Astrocyte (in vitro differentiated cells and primary cell): ENCODE data around the gene KRT5. TPM values are rescaled to one million over a fixed set of nuclear protein-coding genes. Genes with fewer than 3 reads are reported as not detected.

Experiments
- DNase-seq: peaks from one replicate; pipeline ENCODE4 v3.0.0-alpha.2; 2010; ENCODE audit warnings: low read depth
- FAIRE-seq: peaks from 2 replicates; lab custom pipeline; 2011; peaks lifted over from hg19 to GRCh38; lab: Jason Lieb, UNC
- H2AFZ ChIP-seq: 2 replicates; pipeline ENCODE4 v1.6.0; 2012; ENCODE audit warnings: low read depth, low read length, inconsistent platforms
- H3K27ac ChIP-seq: 2 replicates; pipeline ENCODE4 v1.5.1; 2011; ENCODE audit warnings: low read depth, low read length, inconsistent platforms
- H3K27me3 ChIP-seq: 2 replicates; pipeline ENCODE4 v1.6.0; 2011; ENCODE audit warnings: low read length, inconsistent platforms; ENCODE audit not compliant: insufficient read depth
- H3K36me3 ChIP-seq: 2 replicates; pipeline ENCODE4 v1.5.1; 2011; ENCODE audit warnings: low read length, inconsistent platforms; ENCODE audit not compliant: insufficient read depth
- H3K4me1 ChIP-seq: 2 replicates; pipeline ENCODE4 v1.5.1; 2011; ENCODE audit warnings: low read length, inconsistent platforms; ENCODE audit not compliant: insufficient read depth
- H3K4me2 ChIP-seq: 2 replicates; pipeline ENCODE4 v1.6.0; 2012; ENCODE audit warnings: low read length, inconsistent platforms
- H3K4me3 ChIP-seq: 2 replicates; pipeline ENCODE4 v1.5.1; 2011; ENCODE audit warnings: low read depth, mild to moderate bottlenecking, low read length, inconsistent platforms; ENCODE audit not compliant: insufficient read depth
- H3K79me2 ChIP-seq: 2 replicates; pipeline ENCODE4 v1.6.0; 2012; ENCODE audit warnings: mild to moderate bottlenecking, low read length, inconsistent platforms; ENCODE audit not compliant: insufficient read depth
- H3K9ac ChIP-seq: 2 replicates; pipeline ENCODE4 v1.6.0; 2012; ENCODE audit warnings: mild to moderate bottlenecking, low read length, inconsistent platforms
- H3K9me3 ChIP-seq: 2 replicates; pipeline ENCODE4 v1.5.1; 2012; ENCODE audit warnings: low read depth, mild to moderate bottlenecking, low read length, inconsistent platforms; ENCODE audit not compliant: insufficient read depth
- H4K20me1 ChIP-seq: 2 replicates; pipeline ENCODE4 v1.6.0; 2012; ENCODE audit warnings: low read length, inconsistent platforms; ENCODE audit not compliant: insufficient read depth
- H3K27ac Mint-ChIP-seq: one replicate; pipeline ENCODE4 v1.8.0; 2021; ENCODE audit warnings: mild to moderate bottlenecking, mixed read lengths; ENCODE audit not compliant: unreplicated experiment
- H3K27me3 Mint-ChIP-seq: one replicate; pipeline ENCODE4 v1.8.0; 2021; ENCODE audit warnings: low read depth, mixed read lengths; ENCODE audit not compliant: unreplicated experiment
- H3K36me3 Mint-ChIP-seq: one replicate; pipeline ENCODE4 v1.8.0; 2021; ENCODE audit warnings: low read depth, mixed read lengths; ENCODE audit not compliant: unreplicated experiment
- H3K4me1 Mint-ChIP-seq: one replicate; pipeline ENCODE4 v1.8.0; 2021; ENCODE audit warnings: low read depth, mixed read lengths; ENCODE audit not compliant: unreplicated experiment
- H3K4me3 Mint-ChIP-seq: one replicate; pipeline ENCODE4 v1.8.0; 2021; ENCODE audit warnings: mild to moderate bottlenecking, moderate library complexity, mixed read lengths; ENCODE audit not compliant: unreplicated experiment
- H3K9me3 Mint-ChIP-seq: one replicate; pipeline ENCODE4 v1.8.0; 2021; ENCODE audit warnings: mild to moderate bottlenecking, mixed read lengths; ENCODE audit not compliant: unreplicated experiment
- CTCF ChIP-seq: IDR thresholded peaks from 2 replicates; pipeline ENCODE4 v1.5.1; 2011; ENCODE audit warnings: low read depth, mild to moderate bottlenecking, inconsistent platforms, low read length, moderate library complexity; ENCODE audit not compliant: insufficient read depth
- EZH2 ChIP-seq: IDR thresholded peaks from 2 replicates; pipeline ENCODE4 v1.6.1; 2012; ENCODE audit warnings: mild to moderate bottlenecking, low read length, inconsistent platforms; ENCODE audit not compliant: insufficient read depth
- total RNA-seq: library from RNA; stranded (reverse); gene quantifications from 2 replicates; pipeline ENCODE4 v1.2.1, GENCODE V29; 2021

KRT5 gene
- total RNA-seq, 1 donor from 2014 or later = 0.25 TPM

GRCh38 chr12:52496054-52496453 lies 24.1 kb downstream of the KRT5 start:
- Histone ChIP-seq H3K9ac (peak overlapping the region; percentile 60), H3K36me3 (no peaks in the 10 kb centered on the region)
- no peak for FAIRE-seq

GRCh38 chr12:52495389-52495788 lies 24.8 kb downstream of the KRT5 start:
- H3K79me2 ChIP-seq = no peaks in the 10 kb centered on the region
- H3K4me2 ChIP-seq = peak overlapping the region; percentile 63
- no peaks in the 10 kb centered on the region for H4K20me1 ChIP-seq
- no peak for TF ChIP-seq EZH2
- no peak for TF ChIP-seq CTCF
- H3K27me3 Mint-ChIP-seq = peaks cover 28% of the 10 kb centered on the region
- H3K4me3 ChIP-seq = no peak overlapping the region
- peaks cover 14% of the 10 kb centered on the region for H3K27me3 ChIP-seq
- no peak overlapping the region for H3K27ac Mint-ChIP-seq
- peaks cover 23% of the 10 kb centered on the region for H3K4me1 ChIP-seq
- no peak overlapping the region for H3K9ac ChIP-seq
- H3K36me3 Mint-ChIP-seq = no peaks in the 10 kb centered on the region
- H3K4me1 Mint-ChIP-seq = peaks cover 28% of the 10 kb centered on the region
- peak overlapping the region; percentile 8 for H3K27ac ChIP-seq
- H2AFZ ChIP-seq = no peak overlapping the region
- DNase-seq (no peak), FAIRE-seq (no peak)
- H3K9me3 ChIP-seq = no peaks in the 10 kb centered on the region
- H3K9me3 Mint-ChIP-seq = peaks cover 2% of the 10 kb centered on the region
- H3K36me3 ChIP-seq = no peaks in the 10 kb centered on the region
- H3K4me3 Mint-ChIP-seq = no peak overlapping the region

More at GRCh38 chr12:52496054-52496453, 24.1 kb downstream of the KRT5 start:
- H3K9me3 ChIP-seq = no peaks in the 10 kb centered on the region
- Mint-ChIP-seq H3K4me3 (no peak overlapping the region), H3K36me3 (no peaks in the 10 kb centered on the region), H3K27me3 (peaks cover 22% of the 10 kb centered on the region), H3K27ac (peak overlapping the region; percentile 65), H3K4me1 (peaks cover 32% of the 10 kb centered on the region), H3K9me3 (no peaks in the 10 kb centered on the region)
- DNase-seq = no peak
- peak overlapping the region; percentile 86 for H3K27ac ChIP-seq
- H2AFZ ChIP-seq = peak overlapping the region; percentile 37
- H3K4me1 ChIP-seq = peaks cover 25% of the 10 kb centered on the region
- H4K20me1 ChIP-seq = no peaks in the 10 kb centered on the region
- H3K79me2 ChIP-seq = no peaks in the 10 kb centered on the region
- H3K27me3 ChIP-seq = peaks cover 14% of the 10 kb centered on the region
- H3K4me3 ChIP-seq = no peak overlapping the region
- TF ChIP-seq CTCF (no peak), EZH2 (no peak)
- H3K4me2 ChIP-seq = peak overlapping the region; percentile 63

GRCh38 chr12:52494518-52494917 lies 25.7 kb downstream of the KRT5 start:
- peaks cover 26% of the 10 kb centered on the region for H3K4me1 Mint-ChIP-seq
- H3K9me3 Mint-ChIP-seq = peaks cover 2% of the 10 kb centered on the region
- Histone ChIP-seq H3K27me3 (peaks cover 14% of the 10 kb centered on the region), H3K9ac (no peak overlapping the region), H3K27ac (no peak overlapping the region), H3K4me3 (no peak overlapping the region), H3K36me3 (no peaks in the 10 kb centered on the region), H3K4me1 (peaks cover 21% of the 10 kb centered on the region), H3K79me2 (no peaks in the 10 kb centered on the region), H3K9me3 (no peaks in the 10 kb centered on the region), H4K20me1 (no peaks in the 10 kb centered on the region), H2AFZ (no peak overlapping the region), H3K4me2 (no peak overlapping the region)
- no peak for TF ChIP-seq EZH2
- no peak for TF ChIP-seq CTCF
- no peak overlapping the region for H3K4me3 Mint-ChIP-seq
- H3K27me3 Mint-ChIP-seq = peaks cover 36% of the 10 kb centered on the region
- FAIRE-seq = no peak
- no peak overlapping the region for H3K27ac Mint-ChIP-seq
- no peaks in the 10 kb centered on the region for H3K36me3 Mint-ChIP-seq
- peak; percentile 50 for DNase-seq
